ENCODE results near the gene PAXX.

The PAXX gene

GRCh38 chr9:136982232-136983051 is 9.8 kb upstream of the PAXX start, which contains the start of gene LCNL1:
LCNL1 (plus strand) TSS chr9:136982993; CDS start chr9:136983587, 594 bp downstream.
- no peak for DNase-seq (ENCODE audit: low read depth in 2 of 2)

- no peak for DNase-seq (ENCODE audit: low read depth in 2 of 2)
These were observed 9.1 kb upstream of the PAXX start for GRCh38 chr9:136983167-136983566.

GRCh38 chr9:136983656-136984314 is 8.4 kb upstream of the PAXX start:
- no peak for DNase-seq (ENCODE audit: low read depth in 2 of 2)

GRCh38 chr9:136984464-136985026 is 7.7 kb upstream of the PAXX start:
- no peak for DNase-seq (ENCODE audit: low read depth in 2 of 2)

- DNase-seq (ENCODE audit: low read depth in 2 of 2), result no peak
These were observed 7.1 kb upstream of the PAXX start for GRCh38 chr9:136985027-136985602.

GRCh38 chr9:136985853-136986252 is 6.4 kb upstream of the PAXX start:
- DNase-seq (ENCODE audit: low read depth in 2 of 2), result no peak

- DNase-seq (ENCODE audit: low read depth in 2 of 2), result no peak
These were observed 3.4 kb upstream of the PAXX start for GRCh38 chr9:136988872-136989271.

GRCh38 chr9:136990242-136990911 is 1.8 kb upstream of the PAXX start:
- DNase-seq (ENCODE audit: low read depth in 2 of 2), result no peak

- no peak for DNase-seq (ENCODE audit: low read depth in 2 of 2)
These were observed 672 bp downstream of the PAXX start for GRCh38 chr9:136992819-136993369.

GRCh38 chr9:136994180-136994887 is 2.1 kb downstream of the PAXX start:
- no peak for DNase-seq (ENCODE audit: low read depth in 2 of 2)

GRCh38 chr9:136994888-136995230 is 2.6 kb downstream of the PAXX start:
- no peak for DNase-seq (ENCODE audit: low read depth in 2 of 2)

- DNase-seq (ENCODE audit: low read depth in 2 of 2), result no peak
These were observed 3.1 kb downstream of the PAXX start for GRCh38 chr9:136995362-136995761.

GRCh38 chr9:136995772-136996311 is 3.6 kb downstream of the PAXX start:
- DNase-seq (ENCODE audit: low read depth in 2 of 2), result no peak

GRCh38 chr9:136996361-136997292 is 4.4 kb downstream of the PAXX start, which contains the start of gene CLIC3:
CLIC3 (minus strand) TSS chr9:136996568; CDS start chr9:136996543, 25 bp downstream.
- no peak for DNase-seq (ENCODE audit: low read depth in 2 of 2)

GRCh38 chr9:136997371-136997770 is 5.1 kb downstream of the PAXX start:
- DNase-seq (ENCODE audit: low read depth in 2 of 2), result no peak

- no peak for DNase-seq (ENCODE audit: low read depth in 2 of 2)
These were observed 5.6 kb downstream of the PAXX start for GRCh38 chr9:136997830-136998234.

- DNase-seq (ENCODE audit: low read depth in 2 of 2), result no peak
These were observed 8.1 kb downstream of the PAXX start for GRCh38 chr9:137000177-137000930.

GRCh38 chr9:137001857-137002645 is 9.8 kb downstream of the PAXX start:
- DNase-seq (ENCODE audit: low read depth in 2 of 2), result no peak

Data from activated CD4-positive, alpha-beta T cell treated with anti-CD3 and anti-CD28 coated beads for 24 hours (primary cell).